HepG2 (cell line): Measurements from ENCODE around the gene ARHGDIA. TPM values are rescaled to one million over a fixed set of nuclear protein-coding genes. Genes with fewer than 3 reads are reported as not detected.

Experiments used
- ATF6 ChIP-seq: sonication (generic); formaldehyde crosslinking; conservative IDR thresholded peaks from 2 replicates; pipeline ENCODE4 v1.4.0; 2020; ENCODE audit warnings: missing genetic modification reagents
- CCDC6 ChIP-seq: sonication (generic); formaldehyde crosslinking; IDR thresholded peaks from 2 replicates; pipeline ENCODE4 v1.8.1; 2022; ENCODE audit warnings: mild to moderate bottlenecking, missing genetic modification reagents, moderate library complexity
- GATAD2A ChIP-seq: IDR thresholded peaks from 2 replicates; pipeline ENCODE4 v1.6.1; 2016
- HNF1B ChIP-seq: sonication (generic); formaldehyde crosslinking; IDR thresholded peaks from 2 replicates; pipeline ENCODE4 v1.5.1; 2020; ENCODE audit warnings: mild to moderate bottlenecking, moderate library complexity, missing genetic modification reagents
- KAT7 ChIP-seq: IDR thresholded peaks from 2 replicates; pipeline ENCODE4 v1.6.1; 2018; ENCODE audit warnings: borderline replicate concordance, missing compliant biosample characterization
- MAX ChIP-seq: IDR thresholded peaks from 2 replicates; pipeline ENCODE4 v1.6.1; 2012; ENCODE audit warnings: inconsistent platforms
- MXI1 ChIP-seq: IDR thresholded peaks from 3 replicates; pipeline ENCODE4 v1.6.1; 2012; ENCODE audit warnings: low read depth, low read length, inconsistent platforms, borderline replicate concordance
- RAD51 ChIP-seq: fragments of 450-650 bp; IDR thresholded peaks from 2 replicates; pipeline ENCODE4 v1.6.1; 2016; ENCODE audit warnings: borderline replicate concordance
- RXRA ChIP-seq: sonication (generic); formaldehyde crosslinking; IDR thresholded peaks from 2 replicates; pipeline ENCODE4 v1.5.1; 2020; ENCODE audit warnings: missing genetic modification reagents
- SAP130 ChIP-seq: IDR thresholded peaks from 2 replicates; pipeline ENCODE4 v1.6.1; 2016; ENCODE audit warnings: low read depth
- SNAPC4 ChIP-seq: sonication (generic); formaldehyde crosslinking; IDR thresholded peaks from 2 replicates; pipeline ENCODE4 v1.4.0; 2020; ENCODE audit warnings: mild to moderate bottlenecking, missing genetic modification reagents
- SP5 ChIP-seq: IDR thresholded peaks from 2 replicates; pipeline ENCODE4 v1.6.1; 2016; ENCODE audit warnings: low read depth, borderline replicate concordance
- TEAD3 ChIP-seq: optimal IDR thresholded peaks from 2 replicates; pipeline ENCODE3; 2016; ENCODE audit warnings: borderline replicate concordance
- ZNF510 ChIP-seq: sonication (generic); formaldehyde crosslinking; IDR thresholded peaks from 2 replicates; pipeline ENCODE4 v1.4.0; 2020; ENCODE audit warnings: low read depth, mild to moderate bottlenecking, missing genetic modification reagents
- ZNF746 ChIP-seq: sonication (generic); formaldehyde crosslinking; IDR thresholded peaks from 2 replicates; pipeline ENCODE4 v1.8.0; 2022; ENCODE audit warnings: mild to moderate bottlenecking, missing genetic modification reagents
- ZNF770 ChIP-seq: sonication (generic); formaldehyde crosslinking; IDR thresholded peaks from 2 replicates; pipeline ENCODE4 v1.5.0; 2020; ENCODE audit warnings: mild to moderate bottlenecking, missing genetic modification reagents
- ZNF772 ChIP-seq: sonication (generic); formaldehyde crosslinking; IDR thresholded peaks from 2 replicates; pipeline ENCODE4 v1.5.0; 2020; ENCODE audit warnings: mild to moderate bottlenecking, missing genetic modification reagents
- ZSCAN29 ChIP-seq: sonication (generic); formaldehyde crosslinking; conservative IDR thresholded peaks from 2 replicates; pipeline ENCODE4 v1.4.0; 2020; ENCODE audit warnings: mild to moderate bottlenecking, missing genetic modification reagents
- polyA plus RNA-seq, 8 experiments: library from polyadenylated mRNA; depleted of rRNA in 3 of 8; stranded (reverse) in 7 of 8; unstranded in 1 of 8; fragments of >200 nt; fragmentation: Illumina TruSeq in 4 of 8; extraction: Trizol in 4 of 8; gene quantifications; 2 replicates each; pipeline versions ENCODE4 v1.2.1 to v1.2.3, GENCODE V29; 2011 to 2016; ENCODE audit warnings: low read depth in 4 of 8, missing spikeins in 1 of 8, mixed read lengths in 1 of 8; ENCODE audit not compliant: insufficient read depth in 1 of 8
- total RNA-seq, 5 experiments: library from RNA; depleted of rRNA; stranded (reverse); fragments of >200 nt; fragmentation: Illumina TruSeq; extraction: Trizol; gene quantifications; 2 replicates each; pipeline ENCODE4 v1.2.3, GENCODE V29; 2016; ENCODE audit warnings: low read depth in 1 of 5

The ARHGDIA gene
- total and polyA plus RNA-seq, 2 of the 13 experiments (the other 11 are each of a cell fraction or from before 2014, with no cell fraction given), result 40.0 to 64.0 TPM

GRCh38 chr17:81916234-81917001 is 45.3 kb upstream of the ARHGDIA start (continued):
- TF ChIP-seq SNAPC4 (CRISPR knock-in tag) (no peak), MAX (peak; percentile 34; the same call in 1 of the 2 replicates), CCDC6 (CRISPR knock-in tag) (peak; percentile 29; the same call in 1 of the 2 replicates), SP5 (CRISPR knock-in tag) (0 out of 2 replicates have a peak, but pooled peaks have one; percentile 21), ATF6 (no peak), ZSCAN29 (CRISPR knock-in tag) (no peak), RAD51 (peak; percentile 38; the same call in 1 of the 2 replicates), RXRA (CRISPR knock-in tag) (peak; percentile 49; the same call in 1 of the 2 replicates), ZNF772 (CRISPR knock-in tag) (0 out of 2 replicates have a peak, but pooled peaks have one; percentile 6), ZNF746 (CRISPR knock-in tag) (0 out of 2 replicates have a peak, but pooled peaks have one; percentile 29), TEAD3 (CRISPR knock-in tag) (peak; percentile 7), SAP130 (CRISPR knock-in tag) (peak; percentile 72), KAT7 (CRISPR knock-in tag) (peak; percentile 85; the same call in 1 of the 2 replicates), ZNF510 (CRISPR knock-in tag) (0 out of 2 replicates have a peak, but pooled peaks have one; percentile 65), MXI1 (peak; percentile 60; the same call in 1 of the 3 replicates), ZNF770 (CRISPR knock-in tag) (no peak), GATAD2A (CRISPR knock-in tag) (0 out of 2 replicates have a peak, but pooled peaks have one; percentile 8), HNF1B (CRISPR knock-in tag) (no peak)
